Calu3 (cell line): ENCODE measurements around the gene RAB43. TPM values are rescaled to one million over a fixed set of nuclear protein-coding genes. Genes with fewer than 3 reads are reported as not detected.

Experiments
- BruUV-seq: library from RNA; stranded (reverse); fragments of 400-500 nt; replicated peaks from 2 replicates; lab custom pipeline; 2021; lab: Mats Ljungman, UMichigan
- CTCF ChIA-PET: fragments of 300-600 bp; sonication (Branson Sonifier 250); formaldehyde crosslinking; loops from one replicate; lab custom pipeline; 2022; ENCODE audit warnings: antibody characterized with exemption; lab: Charles Lee
- DNase-seq: peaks from one replicate; pipeline ENCODE4 v3.0.0; 2022
- H3K27ac Mint-ChIP-seq: one replicate; pipeline ENCODE4 v1.8.0; 2022; ENCODE audit warnings: mixed read lengths; ENCODE audit not compliant: unreplicated experiment
- H3K27me3 Mint-ChIP-seq: one replicate; pipeline ENCODE4 v1.8.0; 2022; ENCODE audit warnings: mixed read lengths; ENCODE audit not compliant: unreplicated experiment
- H3K36me3 Mint-ChIP-seq: one replicate; pipeline ENCODE4 v1.8.0; 2022; ENCODE audit warnings: mild to moderate bottlenecking, moderate library complexity, mixed read lengths; ENCODE audit not compliant: insufficient read depth, unreplicated experiment
- H3K4me1 Mint-ChIP-seq: one replicate; pipeline ENCODE4 v1.8.0; 2022; ENCODE audit warnings: mild to moderate bottlenecking, low read depth, mixed read lengths; ENCODE audit not compliant: unreplicated experiment
- H3K4me3 Mint-ChIP-seq: one replicate; pipeline ENCODE4 v1.8.0; 2022; ENCODE audit warnings: mild to moderate bottlenecking, low read depth, moderate library complexity, mixed read lengths; ENCODE audit not compliant: unreplicated experiment
- H3K9me3 Mint-ChIP-seq: one replicate; pipeline ENCODE4 v1.8.0; 2022; ENCODE audit warnings: low read depth, mixed read lengths; ENCODE audit not compliant: unreplicated experiment
- intact Hi-C: fragments of 100-400 bp; cut with micrococcal nuclease; formaldehyde crosslinking; loops from one replicate; pipeline ENCODE4 v1.10.0; 2022; ENCODE audit not compliant: unreplicated experiment
- total RNA-seq: library from RNA; stranded (reverse); gene quantifications from 2 replicates; pipeline ENCODE4 v1.2.3, GENCODE V29; 2022
- TF ChIP-seq, protein P1 (sequence below): fragments of 200-600 bp; IDR thresholded peaks from one replicate; pipeline ENCODE4 v1.8.0; 2022; ENCODE audit warnings: antibody characterized with exemption; ENCODE audit not compliant: unreplicated experiment

The RAB43 gene
- total RNA-seq, 1 experiment from 2014 or later = 21.2 TPM

DNA sequence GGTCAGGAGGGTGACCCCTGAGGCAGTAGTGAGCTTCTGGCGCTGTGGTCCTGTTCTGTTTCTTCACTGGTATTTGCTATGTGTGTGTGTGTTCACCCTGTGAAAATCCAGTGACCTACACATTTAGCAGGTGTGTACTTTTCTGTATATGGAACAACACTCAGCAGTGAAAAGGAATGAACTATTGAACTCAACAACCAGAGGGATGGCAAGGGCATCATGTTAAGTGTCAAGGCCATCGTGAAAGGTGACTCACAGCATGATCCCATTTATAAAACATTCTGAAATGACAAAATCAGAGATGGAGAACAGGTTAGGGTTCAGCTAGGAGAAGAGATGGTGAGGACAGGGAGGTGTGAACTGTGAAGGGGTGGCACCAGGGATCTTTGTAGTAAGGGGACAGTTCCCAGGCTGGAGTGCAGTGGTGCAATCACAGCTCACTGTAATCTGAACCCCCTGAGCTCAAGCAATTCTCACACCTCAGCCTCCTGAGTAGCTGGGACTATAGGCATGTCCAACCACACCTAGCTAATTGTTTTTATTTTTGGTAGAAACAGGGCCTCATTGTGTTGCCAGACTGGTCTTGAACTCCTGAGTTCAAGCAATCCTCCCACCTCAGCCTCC lies 10.0 kb upstream of the RAB43 start:
- Mint-ChIP-seq H3K27ac (no peak overlapping the region), H3K36me3 (peaks cover 43% of the 10 kb centered on the region), H3K4me3 (no peak overlapping the region), H3K4me1 (no peaks in the 10 kb centered on the region), H3K27me3 (no peaks in the 10 kb centered on the region), H3K9me3 (no peaks in the 10 kb centered on the region)
- TF ChIP-seq, protein P1, sequence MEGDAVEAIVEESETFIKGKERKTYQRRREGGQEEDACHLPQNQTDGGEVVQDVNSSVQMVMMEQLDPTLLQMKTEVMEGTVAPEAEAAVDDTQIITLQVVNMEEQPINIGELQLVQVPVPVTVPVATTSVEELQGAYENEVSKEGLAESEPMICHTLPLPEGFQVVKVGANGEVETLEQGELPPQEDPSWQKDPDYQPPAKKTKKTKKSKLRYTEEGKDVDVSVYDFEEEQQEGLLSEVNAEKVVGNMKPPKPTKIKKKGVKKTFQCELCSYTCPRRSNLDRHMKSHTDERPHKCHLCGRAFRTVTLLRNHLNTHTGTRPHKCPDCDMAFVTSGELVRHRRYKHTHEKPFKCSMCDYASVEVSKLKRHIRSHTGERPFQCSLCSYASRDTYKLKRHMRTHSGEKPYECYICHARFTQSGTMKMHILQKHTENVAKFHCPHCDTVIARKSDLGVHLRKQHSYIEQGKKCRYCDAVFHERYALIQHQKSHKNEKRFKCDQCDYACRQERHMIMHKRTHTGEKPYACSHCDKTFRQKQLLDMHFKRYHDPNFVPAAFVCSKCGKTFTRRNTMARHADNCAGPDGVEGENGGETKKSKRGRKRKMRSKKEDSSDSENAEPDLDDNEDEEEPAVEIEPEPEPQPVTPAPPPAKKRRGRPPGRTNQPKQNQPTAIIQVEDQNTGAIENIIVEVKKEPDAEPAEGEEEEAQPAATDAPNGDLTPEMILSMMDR = no peak
- DNase-seq = no peak
- intact Hi-C loops = no loop called here
- CTCF ChIA-PET = interaction anchor here (1.7 kb wide), 1 partner anchor 113 kb away, joined by 4 read pairs; no protein-coding TSS in a partner anchor
- no TSS peak for BruUV-seq

DNA sequence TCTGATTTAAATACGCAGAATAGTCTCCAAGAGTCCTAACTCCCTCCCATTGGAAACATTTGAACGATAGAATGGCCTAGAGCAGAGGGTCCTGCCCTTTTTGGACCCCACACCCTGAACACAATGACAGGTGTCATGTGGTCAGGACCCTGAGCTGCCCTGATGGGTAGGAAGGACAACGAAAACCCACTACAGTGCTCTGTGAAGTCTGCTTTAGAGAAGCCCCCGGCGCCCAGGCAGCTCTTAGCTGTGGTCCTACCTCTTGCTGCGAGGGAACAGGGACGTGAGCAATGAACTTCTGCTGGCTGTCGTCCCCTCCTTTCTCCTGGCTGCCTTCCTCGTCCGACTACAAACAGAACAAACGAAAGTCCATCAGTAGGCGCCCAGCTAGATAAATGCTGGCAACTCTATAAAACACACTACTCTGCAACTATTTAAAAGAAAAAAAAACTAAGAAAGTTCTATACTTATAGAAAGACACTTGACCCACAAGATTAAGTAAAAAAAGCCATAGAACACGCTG lies 8.7 kb upstream of the RAB43 start:
- H3K4me1 Mint-ChIP-seq = no peaks in the 10 kb centered on the region
- H3K27me3 Mint-ChIP-seq = no peaks in the 10 kb centered on the region
- no peak for DNase-seq
- no peaks in the 10 kb centered on the region for H3K9me3 Mint-ChIP-seq
- TF ChIP-seq, protein P1 = no peak
- no peak overlapping the region for H3K27ac Mint-ChIP-seq
- no TSS peak for BruUV-seq
- peaks cover 48% of the 10 kb centered on the region for H3K36me3 Mint-ChIP-seq
- CTCF ChIA-PET = no interaction called here
- intact Hi-C loops = no loop called here
- no peak overlapping the region for H3K4me3 Mint-ChIP-seq

DNA sequence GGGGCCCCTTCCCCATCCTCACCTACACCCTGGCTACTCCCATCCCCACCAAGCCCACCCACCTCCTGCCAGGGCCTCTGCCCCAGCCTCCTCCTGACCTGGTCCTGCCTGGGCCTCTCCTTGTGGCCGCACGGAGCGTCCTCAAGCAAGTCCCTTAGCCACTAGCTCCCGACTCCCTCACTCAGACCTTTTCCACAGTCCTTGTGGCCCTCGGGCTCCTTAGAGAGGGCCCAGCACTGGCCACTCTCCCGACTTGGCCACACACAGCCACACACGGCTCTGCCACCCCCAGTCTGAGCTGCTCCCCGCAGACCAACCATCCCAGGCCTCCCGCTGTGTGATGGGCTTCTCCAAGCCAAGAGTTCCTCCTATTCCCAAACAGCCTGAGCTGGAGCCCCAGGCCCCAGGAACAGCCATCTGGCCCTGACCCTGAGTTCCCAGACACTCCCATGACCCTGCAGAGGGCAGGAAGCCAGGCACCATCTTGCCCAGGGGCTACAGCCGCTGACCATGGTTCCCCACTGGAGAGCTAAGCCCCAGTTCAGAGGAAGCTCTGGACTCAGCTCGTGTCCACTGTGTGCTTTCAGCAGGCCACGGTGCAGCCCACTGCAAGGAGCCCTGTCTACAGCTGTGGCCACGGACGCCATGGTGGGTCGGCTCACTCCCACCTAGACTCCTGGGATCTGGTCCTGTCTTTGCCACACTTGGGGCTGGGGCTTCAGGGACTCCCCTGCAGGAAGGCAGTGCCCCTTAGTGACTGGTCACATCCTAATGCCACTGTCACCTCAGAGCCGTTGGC lies 7.0 kb upstream of the RAB43 start:
- CTCF ChIA-PET = interaction anchor here (0.7 kb wide), 1 partner anchor 76 kb away, joined by 3 read pairs; no protein-coding TSS in a partner anchor
- no peak overlapping the region for H3K27ac Mint-ChIP-seq

DNA sequence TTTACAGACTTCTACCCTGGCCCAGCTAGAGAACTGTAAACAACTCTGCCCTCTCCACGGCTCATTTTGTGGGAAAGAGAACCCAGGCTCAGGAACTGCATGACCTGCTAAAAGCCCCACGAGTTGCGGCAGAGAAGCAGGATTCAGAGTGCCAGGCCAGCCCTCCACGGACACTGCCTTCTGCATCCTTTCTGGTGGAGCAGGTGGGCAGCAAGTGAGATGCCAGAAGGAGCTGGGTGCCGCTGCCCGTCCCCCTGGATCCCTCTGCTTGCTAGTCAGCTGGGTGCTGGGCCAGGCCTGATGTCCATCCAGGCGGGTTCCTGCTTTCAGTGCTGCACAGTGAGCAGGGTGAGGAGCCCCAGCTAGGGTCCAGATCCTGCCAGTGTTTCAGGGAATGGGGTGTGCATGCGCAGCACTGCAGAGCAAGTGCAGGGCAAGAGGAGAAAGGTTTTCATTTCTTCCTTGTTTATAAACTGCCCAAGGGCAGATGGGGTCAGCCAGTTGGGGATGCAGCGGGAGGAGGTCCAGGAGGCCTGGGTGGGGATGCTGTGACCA lies 5.2 kb upstream of the RAB43 start:
- H3K4me3 Mint-ChIP-seq = no peak overlapping the region
- H3K27me3 Mint-ChIP-seq = no peaks in the 10 kb centered on the region
- BruUV-seq = no TSS peak
- intact Hi-C loops = no loop called here
- H3K9me3 Mint-ChIP-seq = no peaks in the 10 kb centered on the region
- no peak overlapping the region for H3K27ac Mint-ChIP-seq
- DNase-seq = no peak
- peaks cover 14% of the 10 kb centered on the region for H3K4me1 Mint-ChIP-seq
- CTCF ChIA-PET = interaction anchor here (0.6 kb wide), 1 partner anchor 29 kb away, joined by 3 read pairs; no protein-coding TSS in a partner anchor
- TF ChIP-seq, protein P1 = no peak
- peaks cover 34% of the 10 kb centered on the region for H3K36me3 Mint-ChIP-seq

More for the DNA sequence above, 7.0 kb upstream of the RAB43 start:
- TF ChIP-seq, protein P1 = no peak
- DNase-seq = no peak
- H3K4me3 Mint-ChIP-seq = no peak overlapping the region
- peaks cover 1% of the 10 kb centered on the region for H3K4me1 Mint-ChIP-seq
- intact Hi-C loops = no loop called here
- H3K27me3 Mint-ChIP-seq = no peaks in the 10 kb centered on the region
- H3K9me3 Mint-ChIP-seq = no peaks in the 10 kb centered on the region
- peaks cover 42% of the 10 kb centered on the region for H3K36me3 Mint-ChIP-seq
- BruUV-seq = no TSS peak
